B cell (primary cell): ENCODE results near the gene ABLIM3. TPM values are rescaled to one million over a fixed set of nuclear protein-coding genes. Genes with fewer than 3 reads are reported as not detected.

Experiments
- ATAC-seq: fragments of 200-7000 bp; cut with Tn5 transposase; one replicate; pipeline ENCODE4 v1.10.0; 2021; ENCODE audit warnings: low read depth, mild to moderate bottlenecking, moderate number of reproducible peaks, moderate library complexity
- CTCF ChIA-PET: fragments of 350-600 bp; sonication (Branson Sonifier 250); formaldehyde crosslinking; loops from one replicate; lab custom pipeline; 2021; ENCODE audit warnings: antibody characterized with exemption, inconsistent platforms; lab: Charles Lee
- POLR2A ChIA-PET: fragments of 350-600 bp; sonication (Branson Sonifier 250); formaldehyde crosslinking; loops from one replicate; lab custom pipeline; 2021; ENCODE audit warnings: antibody characterized with exemption; lab: Charles Lee
- DNase-seq: peaks from one replicate; pipeline ENCODE4 v3.0.0; 2013
- H2AFZ ChIP-seq: 2 replicates; pipeline ENCODE4 v1.6.1; 2012; ENCODE audit warnings: mild to moderate bottlenecking, low read depth, low read length; ENCODE audit not compliant: insufficient read depth, poor library complexity, severe bottlenecking
- H3K27ac ChIP-seq, 2 donors: 1 replicate in 1 of 2; 2 replicates in 1 of 2; pipeline ENCODE4 v1.5.1; 2012 to 2013; ENCODE audit warnings: low read length in 2 of 2, mild to moderate bottlenecking in 2 of 2, moderate library complexity in 1 of 2
- H3K27me3 ChIP-seq, 4 experiments: fragments of 200-600 bp in 1 of 4; sonication (generic) in 1 of 4; replicated peaks in 1 of 4; 1 replicate in 2 of 4; 2 replicates in 2 of 4; pipeline versions ENCODE4 v1.6.1 to v1.7.0; 2013 to 2016; ENCODE audit warnings: low read length in 3 of 4, mild to moderate bottlenecking in 2 of 4, mixed read lengths in 1 of 4, moderate library complexity in 1 of 4; ENCODE audit not compliant: insufficient read depth in 4 of 4, control insufficient read depth in 3 of 4; ENCODE audit errors: control extremely low read depth in 1 of 4
- H3K36me3 ChIP-seq, 2 experiments: replicated peaks in 1 of 2; 1 replicate in 1 of 2; 2 replicates in 1 of 2; pipeline versions ENCODE4 v1.6.1 to v1.7.1; 2013; ENCODE audit warnings: low read length in 1 of 2; ENCODE audit not compliant: insufficient read depth in 2 of 2, control insufficient read depth in 1 of 2; ENCODE audit errors: control extremely low read depth in 1 of 2, extremely low read depth in 1 of 2
- H3K4me1 ChIP-seq, 2 donors: fragments of 200-600 bp in 1 of 2; sonication (generic) in 1 of 2; 1 replicate in 1 of 2; 2 replicates in 1 of 2; pipeline versions ENCODE4 v1.5.1 to v1.6.1; 2013 to 2017; ENCODE audit warnings: low read length in 2 of 2; ENCODE audit not compliant: control insufficient read depth in 2 of 2, insufficient read depth in 2 of 2
- H3K4me2 ChIP-seq: replicated peaks from 2 replicates; pipeline ENCODE3; 2012; ENCODE audit warnings: mild to moderate bottlenecking, low read depth, low read length; ENCODE audit not compliant: poor library complexity, severe bottlenecking
- H3K4me3 ChIP-seq, 5 experiments: fragments of 200-600 bp in 1 of 5; sonication (generic) in 1 of 5; 1 replicate in 3 of 5; 2 replicates in 2 of 5; pipeline versions ENCODE4 v1.5.1 to v1.7.0; 2011 to 2016; ENCODE audit warnings: low read length in 4 of 5, mild to moderate bottlenecking in 4 of 5, low read depth in 2 of 5, control low read depth in 1 of 5, moderate library complexity in 1 of 5; ENCODE audit not compliant: insufficient read depth in 1 of 5; ENCODE audit errors: control extremely low read depth in 1 of 5, extremely low read depth in 1 of 5
- H3K79me2 ChIP-seq: fragments of 200-600 bp; sonication (generic); one replicate; pipeline ENCODE4 v1.6.0; 2016; ENCODE audit warnings: low read length; ENCODE audit not compliant: control insufficient read depth, insufficient read depth
- H3K9ac ChIP-seq: fragments of 200-600 bp; sonication (generic); 2 replicates; pipeline ENCODE4 v1.6.1; 2017; ENCODE audit warnings: mild to moderate bottlenecking, low read length, moderate library complexity
- H3K9me3 ChIP-seq, 3 donors: one replicate each; pipeline versions ENCODE4 v1.6.1 to v1.7.1; 2013; ENCODE audit warnings: low read length in 2 of 3; ENCODE audit not compliant: control insufficient read depth in 2 of 3, insufficient read depth in 1 of 3; ENCODE audit errors: control extremely low read depth in 1 of 3
- H4K20me1 ChIP-seq: 2 replicates; pipeline ENCODE4 v1.6.0; 2012; ENCODE audit warnings: mild to moderate bottlenecking, low read length; ENCODE audit not compliant: insufficient read depth, control insufficient read depth, poor library complexity, severe bottlenecking
- H3K27ac Mint-ChIP-seq: one replicate; pipeline ENCODE4 v1.8.0; 2021; ENCODE audit warnings: mixed read lengths
- H3K27me3 Mint-ChIP-seq: one replicate; pipeline ENCODE4 v1.8.0; 2021; ENCODE audit warnings: mixed read lengths
- H3K4me1 Mint-ChIP-seq: one replicate; pipeline ENCODE4 v1.8.0; 2021; ENCODE audit warnings: mixed read lengths
- H3K4me3 Mint-ChIP-seq: one replicate; pipeline ENCODE4 v1.8.0; 2021; ENCODE audit warnings: mixed read lengths
- H3K9me3 Mint-ChIP-seq: one replicate; pipeline ENCODE4 v1.8.0; 2022; ENCODE audit warnings: mixed read lengths; ENCODE audit not compliant: insufficient read depth
- EZH2 ChIP-seq: IDR thresholded peaks from 2 replicates; pipeline ENCODE4 v1.6.1; 2012; ENCODE audit warnings: borderline replicate concordance, low read depth, mild to moderate bottlenecking, moderate library complexity, low read length; ENCODE audit not compliant: insufficient read depth, poor library complexity, severe bottlenecking
- WGBS: methylation state at CpG from one replicate; pipeline ENCODE4 v1.1.5; 2013; ENCODE audit warnings: missing lambda C conversion rate; ENCODE audit not compliant: insufficient coverage; 5-methylcytosine and 5-hydroxymethylcytosine counted together
- intact Hi-C: fragments of 100-400 bp; cut with micrococcal nuclease; formaldehyde crosslinking; loops from one replicate; pipeline ENCODE4 v1.10.0; 2022
- polyA plus RNA-seq: library from polyadenylated mRNA; depleted of rRNA; stranded (reverse); fragments of >200 nt; gene quantifications from 2 replicates; pipeline ENCODE4 v1.2.3, GENCODE V29; 2012
- total RNA-seq, 2 donors: library from RNA; stranded (reverse); fragments of 120-200 nt in 1 of 2; gene quantifications; 1 replicate in 1 of 2; 2 replicates in 1 of 2; pipeline versions ENCODE4 v1.2.3 to v1.2.4, GENCODE V29; 2013 to 2022
- TF ChIP-seq, protein P1 (sequence below): fragments of 200-600 bp; IDR thresholded peaks from one replicate; pipeline ENCODE4 v1.8.0; 2022; ENCODE audit warnings: antibody characterized with exemption, mild to moderate bottlenecking

ABLIM3 gene
- total and polyA plus RNA-seq, 2 donors (not counting 1 experiment from before 2014, with no cell fraction given): not detected

DNA sequence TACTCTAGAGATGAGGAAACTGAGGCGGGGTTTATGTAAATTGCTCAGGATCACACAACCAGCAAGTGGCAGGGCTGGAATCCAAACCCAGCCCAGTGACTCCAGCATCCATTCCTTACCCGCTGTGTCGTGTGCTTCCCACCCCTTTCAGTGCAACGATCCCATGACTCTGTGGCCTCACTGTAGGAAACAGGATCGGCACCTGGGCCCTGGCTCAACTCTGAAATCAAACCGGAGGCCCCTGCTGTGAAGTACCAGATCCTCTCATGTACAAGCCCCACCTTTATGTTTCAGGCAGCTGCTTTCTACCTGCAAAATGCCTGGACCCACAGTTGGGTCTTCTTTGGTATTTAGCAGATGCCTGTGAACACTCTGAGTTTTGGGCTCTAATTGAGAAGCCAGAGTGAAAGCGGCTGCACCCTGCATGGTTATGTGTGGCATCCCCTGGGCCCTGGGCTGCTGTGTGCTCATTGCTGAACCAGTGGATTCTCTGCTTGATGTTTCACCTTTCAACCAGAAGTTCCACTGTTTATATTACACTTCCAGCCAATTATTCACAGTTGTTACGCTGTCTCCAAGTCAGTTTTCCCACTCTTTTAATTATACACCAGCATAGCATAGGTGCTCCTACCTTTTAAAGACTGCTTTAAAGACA is 36.7 kb downstream of the ABLIM3 start:
- H3K9ac ChIP-seq: no peak overlapping the region
- CTCF ChIA-PET: no interaction called here
- DNase-seq: no peak
- H3K9me3 ChIP-seq: peaks cover 0 to 3% (median 0%) of the 10 kb centered on the region in 3 donors
- intact Hi-C loops: no loop called here
- no peak overlapping the region for H3K27ac Mint-ChIP-seq
- no peak overlapping the region for H3K4me3 Mint-ChIP-seq
- no peaks in the 10 kb centered on the region for H3K9me3 Mint-ChIP-seq
- H3K79me2 ChIP-seq: no peaks in the 10 kb centered on the region
- no peak overlapping the region for H3K4me3 ChIP-seq
- H3K4me2 ChIP-seq: no peak overlapping the region
- H3K4me1 Mint-ChIP-seq: no peaks in the 10 kb centered on the region
- no peak for ATAC-seq
- POLR2A ChIA-PET: no interaction called here
- H3K27me3 ChIP-seq: no peaks in the 10 kb centered on the region
- H3K4me1 ChIP-seq: no peaks in the 10 kb centered on the region
- H3K27me3 Mint-ChIP-seq: peaks cover 26% of the 10 kb centered on the region
- no peak overlapping the region for H2AFZ ChIP-seq
- TF ChIP-seq, protein P1, sequence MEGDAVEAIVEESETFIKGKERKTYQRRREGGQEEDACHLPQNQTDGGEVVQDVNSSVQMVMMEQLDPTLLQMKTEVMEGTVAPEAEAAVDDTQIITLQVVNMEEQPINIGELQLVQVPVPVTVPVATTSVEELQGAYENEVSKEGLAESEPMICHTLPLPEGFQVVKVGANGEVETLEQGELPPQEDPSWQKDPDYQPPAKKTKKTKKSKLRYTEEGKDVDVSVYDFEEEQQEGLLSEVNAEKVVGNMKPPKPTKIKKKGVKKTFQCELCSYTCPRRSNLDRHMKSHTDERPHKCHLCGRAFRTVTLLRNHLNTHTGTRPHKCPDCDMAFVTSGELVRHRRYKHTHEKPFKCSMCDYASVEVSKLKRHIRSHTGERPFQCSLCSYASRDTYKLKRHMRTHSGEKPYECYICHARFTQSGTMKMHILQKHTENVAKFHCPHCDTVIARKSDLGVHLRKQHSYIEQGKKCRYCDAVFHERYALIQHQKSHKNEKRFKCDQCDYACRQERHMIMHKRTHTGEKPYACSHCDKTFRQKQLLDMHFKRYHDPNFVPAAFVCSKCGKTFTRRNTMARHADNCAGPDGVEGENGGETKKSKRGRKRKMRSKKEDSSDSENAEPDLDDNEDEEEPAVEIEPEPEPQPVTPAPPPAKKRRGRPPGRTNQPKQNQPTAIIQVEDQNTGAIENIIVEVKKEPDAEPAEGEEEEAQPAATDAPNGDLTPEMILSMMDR: no peak
- TF ChIP-seq EZH2: no peak
- no peaks in the 10 kb centered on the region for H3K36me3 ChIP-seq
- WGBS: 94% methylated on average over 6 of the region's 8 CpGs
- H3K27ac ChIP-seq: no peak overlapping the region
- H4K20me1 ChIP-seq: no peaks in the 10 kb centered on the region

DNA sequence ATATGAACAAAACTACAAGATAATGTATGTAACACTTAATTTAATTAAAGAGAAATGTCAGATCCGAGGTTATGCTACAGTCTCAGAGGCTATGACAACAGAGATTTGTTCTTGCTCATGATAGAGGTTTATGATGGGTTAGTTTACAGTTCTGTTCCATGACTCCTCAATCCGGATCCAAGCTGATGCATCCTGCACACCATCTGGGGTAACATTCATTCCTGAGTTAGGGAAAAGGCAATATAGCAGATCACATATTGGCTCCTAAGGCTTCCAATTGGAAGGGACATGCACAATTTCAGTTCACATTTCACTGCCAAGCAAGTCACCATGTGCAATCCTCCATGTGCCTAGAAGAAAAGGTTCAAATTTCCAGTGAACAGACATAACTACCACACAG is 40.4 kb downstream of the ABLIM3 start:
- no peak overlapping the region for H2AFZ ChIP-seq
- no peaks in the 10 kb centered on the region for H3K79me2 ChIP-seq
- no peak for ATAC-seq
- H3K9me3 ChIP-seq: no peaks in the 10 kb centered on the region
- H3K4me1 ChIP-seq: no peaks in the 10 kb centered on the region
- H3K27me3 ChIP-seq: peaks cover 0 to 7% (median 2%) of the 10 kb centered on the region in 4 experiments
- POLR2A ChIA-PET: no interaction called here
- CTCF ChIA-PET: no interaction called here
- no peak overlapping the region for H3K4me3 ChIP-seq
- Mint-ChIP-seq H3K9me3 (no peaks in the 10 kb centered on the region), H3K27me3 (peaks cover 47% of the 10 kb centered on the region), H3K27ac (no peak overlapping the region), H3K4me1 (no peaks in the 10 kb centered on the region), H3K4me3 (no peak overlapping the region)
- DNase-seq: no peak
- TF ChIP-seq, protein P1: no peak
- no peak for TF ChIP-seq EZH2
- no peak overlapping the region for H3K9ac ChIP-seq
- no peaks in the 10 kb centered on the region for H4K20me1 ChIP-seq
- intact Hi-C loops: no loop called here
- no peaks in the 10 kb centered on the region for H3K36me3 ChIP-seq
- no peak overlapping the region for H3K4me2 ChIP-seq
- WGBS: 100% methylated on average over 1 of the region's 2 CpGs
- no peak overlapping the region for H3K27ac ChIP-seq
